HepG2 (cell line): Measurements from ENCODE around the gene DCUN1D2. TPM values are rescaled to one million over a fixed set of nuclear protein-coding genes. Genes with fewer than 3 reads are reported as not detected.

ENCODE experiments used
- ATAC-seq: fragments of 200-7000 bp; cut with Tn5 transposase; 3 replicates; pipeline ENCODE4 v1.9.1; 2020; ENCODE audit warnings: mild to moderate bottlenecking, moderate library complexity
- BruUV-seq: library from RNA; stranded (reverse); fragments of 400-500 nt; replicated peaks from 2 replicates; lab custom pipeline; 2021; lab: Mats Ljungman, UMichigan
- CTCF ChIA-PET: fragments of 300-600 bp; formaldehyde crosslinking; extraction: SDS; loops from one replicate; lab custom pipeline; 2021; ENCODE audit warnings: low total read pairs, inconsistent platforms, low intra/inter-chr PET ratio; lab: Yijun Ruan, JAX
- POLR2A ChIA-PET: fragments of 350-600 bp; sonication (Branson Sonifier 250); formaldehyde crosslinking; loops from one replicate; lab custom pipeline; 2020; ENCODE audit warnings: antibody characterized with exemption, inconsistent platforms; lab: Yijun Ruan, JAX
- DNase-seq: peaks from one replicate; pipeline ENCODE4 v3.0.0-alpha.2; 2015; ENCODE audit warnings: low spot score
- FAIRE-seq: peaks from 3 replicates; lab custom pipeline; 2011; peaks lifted over from hg19 to GRCh38; lab: Jason Lieb, UNC
- H2AFZ ChIP-seq: one replicate; pipeline ENCODE4 v1.6.1; 2011; ENCODE audit warnings: low read length, inconsistent platforms
- H3K27ac ChIP-seq: fragments of 300-600 bp; 3 replicates; pipeline ENCODE4 v1.8.0; 2011; ENCODE audit warnings: mixed run types, mild to moderate bottlenecking, mixed read lengths, low read length, inconsistent platforms; ENCODE audit not compliant: insufficient read depth; ENCODE audit errors: extremely low read length
- H3K27me3 ChIP-seq, 2 experiments: fragments of 200-600 bp in 1 of 2; 2 replicates in 1 of 2; 3 replicates in 1 of 2; pipeline versions ENCODE4 v1.6.0 to v1.8.0; 2011; ENCODE audit warnings: low read length in 2 of 2, mild to moderate bottlenecking in 2 of 2, moderate library complexity in 2 of 2, inconsistent platforms in 1 of 2; ENCODE audit not compliant: insufficient read depth in 2 of 2, control insufficient read depth in 1 of 2
- H3K36me3 ChIP-seq, 2 experiments: fragments of 200-600 bp in 1 of 2; replicated peaks in 1 of 2; 2 replicates in 1 of 2; 3 replicates in 1 of 2; pipeline versions ENCODE4 v1.5.1 to v1.8.0; 2011; ENCODE audit warnings: low read length in 2 of 2, inconsistent platforms in 1 of 2; ENCODE audit not compliant: insufficient read depth in 2 of 2, control insufficient read depth in 1 of 2
- H3K4me1 ChIP-seq: 2 replicates; pipeline ENCODE4 v1.5.1; 2012; ENCODE audit warnings: low read length, inconsistent platforms; ENCODE audit not compliant: insufficient read depth
- H3K4me2 ChIP-seq: 2 replicates; pipeline ENCODE4 v1.6.0; 2011; ENCODE audit warnings: low read depth, low read length, inconsistent platforms
- H3K4me3 ChIP-seq, 3 experiments: fragments of 200-600 bp in 1 of 3; sonication (generic), shearing (Covaris generic) in 1 of 3; replicated peaks in 1 of 3; 2 replicates each; pipeline ENCODE4 v1.5.1; 2011 to 2016; ENCODE audit warnings: low read length in 3 of 3, inconsistent platforms in 2 of 3, low read depth in 2 of 3, mild to moderate bottlenecking in 2 of 3, control low read depth in 1 of 3, mixed read lengths in 1 of 3; ENCODE audit not compliant: insufficient read depth in 1 of 3
- H3K79me2 ChIP-seq: one replicate; pipeline ENCODE4 v1.6.1; 2011; ENCODE audit warnings: low read length, inconsistent platforms; ENCODE audit not compliant: insufficient read depth
- H3K9ac ChIP-seq: 2 replicates; pipeline ENCODE4 v1.6.0; 2011; ENCODE audit warnings: mild to moderate bottlenecking, low read depth, low read length, inconsistent platforms; ENCODE audit not compliant: insufficient read depth
- H3K9me3 ChIP-seq: 2 replicates; pipeline ENCODE4 v1.5.1; 2012; ENCODE audit warnings: mild to moderate bottlenecking, low read length
- H4K20me1 ChIP-seq: 2 replicates; pipeline ENCODE4 v1.6.0; 2011; ENCODE audit warnings: inconsistent platforms, mild to moderate bottlenecking, low read length, moderate library complexity; ENCODE audit not compliant: insufficient read depth
- ATF7 ChIP-seq, 2 experiments: fragments of 450-650 bp in 1 of 2; sonication (generic) in 1 of 2; formaldehyde crosslinking in 1 of 2; IDR thresholded peaks; 2 replicates each; pipeline versions ENCODE4 v1.4.0 to v1.6.1; 2016 to 2020; ENCODE audit warnings: antibody characterized with exemption in 1 of 2, mild to moderate bottlenecking in 1 of 2, missing genetic modification reagents in 1 of 2
- CBFB ChIP-seq: sonication (generic); formaldehyde crosslinking; IDR thresholded peaks from 2 replicates; pipeline ENCODE4 v1.4.0; 2020; ENCODE audit warnings: missing genetic modification reagents
- HNF4G ChIP-seq, 2 experiments: sonication (generic) in 1 of 2; formaldehyde crosslinking in 1 of 2; IDR thresholded peaks; 2 replicates each; pipeline versions ENCODE4 v1.4.0 to v1.6.1; 2011 to 2020; ENCODE audit warnings: borderline replicate concordance in 2 of 2, low read depth in 2 of 2, mild to moderate bottlenecking in 2 of 2, low read length in 1 of 2, missing genetic modification reagents in 1 of 2, moderate library complexity in 1 of 2
- KLF16 ChIP-seq, 2 experiments: sonication (generic) in 1 of 2; formaldehyde crosslinking in 1 of 2; IDR thresholded peaks; 2 replicates each; pipeline versions ENCODE4 v1.6.1 to v1.8.0; 2016 to 2023; ENCODE audit warnings: missing genetic modification reagents in 2 of 2, missing compliant biosample characterization in 1 of 2
- MIXL1 ChIP-seq: IDR thresholded peaks from 2 replicates; pipeline ENCODE4 v1.6.1; 2016
- NFRKB ChIP-seq: fragments of 450-650 bp; IDR thresholded peaks from 2 replicates; pipeline ENCODE4 v1.6.1; 2017
- SRSF1 ChIP-seq: fragments of 200-400 bp; formaldehyde crosslinking; optimal IDR thresholded peaks from 2 replicates; pipeline ENCODE3; 2017; ENCODE audit warnings: mild to moderate bottlenecking, low read depth, low read length, moderate library complexity
- TFDP2 ChIP-seq: sonication (generic); formaldehyde crosslinking; IDR thresholded peaks from 2 replicates; pipeline ENCODE4 v1.4.0; 2020; ENCODE audit warnings: missing genetic modification reagents
- THRA ChIP-seq: sonication (generic); formaldehyde crosslinking; IDR thresholded peaks from 2 replicates; pipeline ENCODE4 v1.4.0; 2020; ENCODE audit warnings: missing genetic modification reagents, borderline replicate concordance
- ZFP37 ChIP-seq: sonication (generic); formaldehyde crosslinking; IDR thresholded peaks from 2 replicates; pipeline ENCODE4 v1.4.0; 2020; ENCODE audit warnings: missing genetic modification reagents, borderline replicate concordance
- ZFP62 ChIP-seq: sonication (generic); formaldehyde crosslinking; IDR thresholded peaks from 2 replicates; pipeline ENCODE4 v1.4.0; 2020; ENCODE audit warnings: missing genetic modification reagents
- ZHX1 ChIP-seq: sonication (generic); formaldehyde crosslinking; IDR thresholded peaks from 2 replicates; pipeline ENCODE4 v1.8.1; 2022; ENCODE audit warnings: low read depth, mild to moderate bottlenecking, missing genetic modification reagents
- ZMYM2 ChIP-seq: sonication (generic); formaldehyde crosslinking; IDR thresholded peaks from 2 replicates; pipeline ENCODE4 v1.8.0; 2022; ENCODE audit warnings: mild to moderate bottlenecking, missing genetic modification reagents
- ZNF234 ChIP-seq: sonication (generic); formaldehyde crosslinking; conservative IDR thresholded peaks from 2 replicates; pipeline ENCODE4 v1.5.1; 2020; ENCODE audit warnings: mild to moderate bottlenecking, missing genetic modification reagents
- ZNF276 ChIP-seq: sonication (generic); formaldehyde crosslinking; IDR thresholded peaks from 2 replicates; pipeline ENCODE4 v1.4.0; 2020; ENCODE audit warnings: mild to moderate bottlenecking, low read depth, missing genetic modification reagents
- ZNF292 ChIP-seq: sonication (generic); formaldehyde crosslinking; IDR thresholded peaks from 2 replicates; pipeline ENCODE4 v1.8.1; 2022; ENCODE audit warnings: mild to moderate bottlenecking, low read depth, missing genetic modification reagents, borderline replicate concordance
- ZNF580 ChIP-seq: IDR thresholded peaks from 2 replicates; pipeline ENCODE4 v1.6.1; 2016; ENCODE audit warnings: low read depth, borderline replicate concordance
- WGBS: methylation state at CpG from one replicate; pipeline ENCODE4 v1.1.6; 2017; ENCODE audit warnings: low lambda C conversion rate; 5-methylcytosine and 5-hydroxymethylcytosine counted together
- in situ Hi-C: cut with HindIII; loops from 2 replicates; pipeline ENCODE4 v1.10.0; 2017; ENCODE audit warnings: low pct_unique_long_range_greater_than_20kb; ENCODE audit not compliant: extremely low pct_ligation_motif_present
- intact Hi-C: fragments of 100-400 bp; cut with micrococcal nuclease; formaldehyde crosslinking; loops from one replicate; pipeline ENCODE4 v1.10.0; 2022; ENCODE audit not compliant: unreplicated experiment
- polyA plus RNA-seq, 8 experiments: library from polyadenylated mRNA; depleted of rRNA in 3 of 8; stranded (reverse) in 7 of 8; unstranded in 1 of 8; fragments of >200 nt; fragmentation: Illumina TruSeq in 4 of 8; extraction: Trizol in 4 of 8; gene quantifications; 2 replicates each; pipeline versions ENCODE4 v1.2.1 to v1.2.3, GENCODE V29; 2011 to 2016; ENCODE audit warnings: low read depth in 4 of 8, missing spikeins in 1 of 8, mixed read lengths in 1 of 8; ENCODE audit not compliant: insufficient read depth in 1 of 8
- total RNA-seq, 5 experiments: library from RNA; depleted of rRNA; stranded (reverse); fragments of >200 nt; fragmentation: Illumina TruSeq; extraction: Trizol; gene quantifications; 2 replicates each; pipeline ENCODE4 v1.2.3, GENCODE V29; 2016; ENCODE audit warnings: low read depth in 1 of 5

The DCUN1D2 gene
- total and polyA plus RNA-seq, 2 of the 13 experiments (the other 11 are each of a cell fraction or from before 2014, with no cell fraction given), result 9.1 to 9.6 TPM

GRCh38 chr13:113407103-113407530, 83.4 kb downstream of the DCUN1D2 start:
- Histone ChIP-seq H3K27me3 (peaks cover 20 to 92% of the 10 kb centered on the region in 2 experiments), H3K9ac (no peak overlapping the region), H3K4me3 (no peak overlapping the region), H3K36me3 (no peaks in the 10 kb centered on the region), H3K79me2 (no peaks in the 10 kb centered on the region), H4K20me1 (no peaks in the 10 kb centered on the region), H2AFZ (no peak overlapping the region), H3K9me3 (no peaks in the 10 kb centered on the region), H3K4me1 (peaks cover 67% of the 10 kb centered on the region), H3K27ac (no peak overlapping the region), H3K4me2 (no peak overlapping the region)
- no TSS peak for BruUV-seq
- in situ Hi-C loops, result loop anchor here (5.0 kb wide), 1 partner anchor 45 kb away; the partner anchor contains the start of gene ADPRHL1
- 46% methylated on average over 14 of the region's 21 CpGs for WGBS
- POLR2A ChIA-PET, result no interaction called here
- ATAC-seq (no peak), DNase-seq (no peak), FAIRE-seq (no peak)
- CTCF ChIA-PET, result no interaction called here
- intact Hi-C loops, result no loop called here
- TF ChIP-seq ZNF234 (CRISPR knock-in tag) (no peak), ZFP37 (CRISPR knock-in tag) (no peak), TFDP2 (CRISPR knock-in tag) (no peak), THRA (CRISPR knock-in tag) (no peak), ATF7 (IDR thresholded peaks at IDR 0.05) (no peak), ATF7 (CRISPR knock-in tag; IDR thresholded peaks at IDR 0.05) (no peak), ZHX1 (no peak), SRSF1 (no peak), ZNF292 (CRISPR knock-in tag) (no peak), ZNF276 (CRISPR knock-in tag) (no peak), HNF4G (IDR thresholded peaks at IDR 0.05; ENCODE audit: borderline replicate concordance, low read depth, low read length) (no peak), HNF4G (CRISPR knock-in tag; IDR thresholded peaks at IDR 0.05; ENCODE audit: borderline replicate concordance, low read depth) (no peak), ZNF580 (CRISPR knock-in tag) (no peak), ZMYM2 (CRISPR knock-in tag) (no peak), KLF16 (CRISPR knock-in tag; IDR thresholded peaks at IDR 0.05) (no peak), ZFP62 (CRISPR knock-in tag) (no peak), NFRKB (no peak), MIXL1 (CRISPR knock-in tag) (no peak), CBFB (CRISPR knock-in tag) (no peak)
- TF ChIP-seq, all 625 proteins: peak for 0
